Brain microvascular endothelial cell (primary cell): Measurements from ENCODE around the gene DNAL1.

Experiments used
- DNase-seq: peaks from one replicate; pipeline ENCODE4 v3.0.0-alpha.2; 2020
- H3K27ac ChIP-seq: fragments of 250-450 bp; sonication (Bioruptor Pico); 2 replicates; pipeline ENCODE4 v1.5.1; 2020; ENCODE audit warnings: mild to moderate bottlenecking, moderate library complexity
- H3K27me3 ChIP-seq: fragments of 250-450 bp; sonication (Bioruptor Pico); replicated peaks from 2 replicates; pipeline ENCODE4 v1.5.1; 2020; ENCODE audit warnings: mild to moderate bottlenecking
- H3K36me3 ChIP-seq: fragments of 250-450 bp; sonication (Bioruptor Pico); replicated peaks from 2 replicates; pipeline ENCODE4 v1.5.1; 2020; ENCODE audit warnings: mild to moderate bottlenecking
- H3K4me3 ChIP-seq: 2 replicates; pipeline ENCODE4 v1.5.1; 2011; ENCODE audit warnings: low read depth, mild to moderate bottlenecking, control low read depth, low read length, moderate library complexity
- in situ Hi-C: cut with HindIII; loops from 2 replicates; pipeline ENCODE4 v1.10.0; 2017; ENCODE audit warnings: low sequenced_read_pairs, low pct_ligation_motif_present
- TF ChIP-seq, protein P1 (sequence below): IDR thresholded peaks from 2 replicates; pipeline ENCODE4 v1.5.1; 2011; ENCODE audit warnings: low read depth, mild to moderate bottlenecking, moderate library complexity, low read length, control low read depth, inconsistent platforms; ENCODE audit errors: missing control alignments

The DNAL1 gene

DNA sequence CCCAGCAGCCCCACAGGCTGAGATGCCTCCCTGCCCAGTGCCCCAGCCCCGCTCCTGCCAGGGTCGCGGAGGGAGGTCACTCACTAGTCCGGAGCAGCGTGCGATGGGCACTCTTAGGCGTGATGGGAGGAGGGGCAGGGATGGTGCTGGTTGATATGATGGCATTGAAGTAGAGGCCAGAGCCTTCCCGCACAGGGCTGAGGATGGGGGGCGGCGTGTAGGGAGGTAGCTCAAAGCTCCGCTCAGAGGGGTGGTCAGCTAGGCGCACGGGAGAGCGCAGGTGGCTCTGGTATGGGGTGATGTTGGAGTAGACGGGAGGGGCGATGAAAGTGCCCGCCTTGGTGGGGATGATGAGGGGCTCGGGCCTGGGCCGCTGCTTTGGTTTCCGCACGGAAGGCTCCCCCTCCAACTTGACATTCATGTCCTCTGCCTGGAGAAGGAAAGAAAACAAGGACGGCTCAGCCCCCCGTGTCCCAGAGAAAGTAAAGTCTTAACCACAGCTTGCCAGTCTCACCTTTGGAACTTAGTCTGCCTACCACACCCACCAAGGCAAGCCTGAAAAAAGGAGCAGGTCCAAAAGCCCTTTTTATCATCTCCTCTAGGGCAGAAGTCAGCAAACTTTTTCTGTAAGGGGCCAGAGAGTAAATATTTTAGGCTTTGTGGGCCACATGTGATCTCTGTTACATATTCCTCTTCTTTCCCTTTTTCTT lies 84.9 kb downstream of the DNAL1 start:
- Histone ChIP-seq H3K27ac (no peak overlapping the region), H3K4me3 (no peak overlapping the region), H3K36me3 (peaks cover 58% of the 10 kb centered on the region), H3K27me3 (no peaks in the 10 kb centered on the region)
- in situ Hi-C loops, result no loop called here
- TF ChIP-seq, protein P1, sequence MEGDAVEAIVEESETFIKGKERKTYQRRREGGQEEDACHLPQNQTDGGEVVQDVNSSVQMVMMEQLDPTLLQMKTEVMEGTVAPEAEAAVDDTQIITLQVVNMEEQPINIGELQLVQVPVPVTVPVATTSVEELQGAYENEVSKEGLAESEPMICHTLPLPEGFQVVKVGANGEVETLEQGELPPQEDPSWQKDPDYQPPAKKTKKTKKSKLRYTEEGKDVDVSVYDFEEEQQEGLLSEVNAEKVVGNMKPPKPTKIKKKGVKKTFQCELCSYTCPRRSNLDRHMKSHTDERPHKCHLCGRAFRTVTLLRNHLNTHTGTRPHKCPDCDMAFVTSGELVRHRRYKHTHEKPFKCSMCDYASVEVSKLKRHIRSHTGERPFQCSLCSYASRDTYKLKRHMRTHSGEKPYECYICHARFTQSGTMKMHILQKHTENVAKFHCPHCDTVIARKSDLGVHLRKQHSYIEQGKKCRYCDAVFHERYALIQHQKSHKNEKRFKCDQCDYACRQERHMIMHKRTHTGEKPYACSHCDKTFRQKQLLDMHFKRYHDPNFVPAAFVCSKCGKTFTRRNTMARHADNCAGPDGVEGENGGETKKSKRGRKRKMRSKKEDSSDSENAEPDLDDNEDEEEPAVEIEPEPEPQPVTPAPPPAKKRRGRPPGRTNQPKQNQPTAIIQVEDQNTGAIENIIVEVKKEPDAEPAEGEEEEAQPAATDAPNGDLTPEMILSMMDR, result no peak
- no peak for DNase-seq

DNA sequence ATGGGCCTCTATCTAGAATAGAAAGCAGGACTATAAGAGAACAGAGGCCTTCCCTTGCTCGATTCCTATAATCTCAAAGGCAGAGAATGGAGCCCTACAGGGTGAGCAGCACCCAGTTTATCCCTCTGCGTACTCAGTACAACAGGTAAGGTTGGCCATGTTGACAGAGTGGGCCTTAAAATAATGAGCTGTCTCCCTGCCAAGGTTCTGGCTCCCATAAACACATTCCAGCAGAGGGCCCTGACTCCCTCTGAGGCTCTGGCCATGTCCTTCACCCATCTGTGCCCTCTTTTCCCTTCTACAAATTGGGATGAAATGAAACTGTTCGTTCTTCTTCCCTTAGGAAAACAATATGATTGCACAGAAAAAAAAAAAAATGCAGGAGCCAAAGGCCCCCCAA lies 86.3 kb downstream of the DNAL1 start:
- peaks cover 55% of the 10 kb centered on the region for H3K36me3 ChIP-seq
- TF ChIP-seq, protein P1, result no peak
- H3K27me3 ChIP-seq, result no peaks in the 10 kb centered on the region
- no peak overlapping the region for H3K27ac ChIP-seq
- in situ Hi-C loops, result no loop called here
- no peak for DNase-seq
- no peak overlapping the region for H3K4me3 ChIP-seq

DNA sequence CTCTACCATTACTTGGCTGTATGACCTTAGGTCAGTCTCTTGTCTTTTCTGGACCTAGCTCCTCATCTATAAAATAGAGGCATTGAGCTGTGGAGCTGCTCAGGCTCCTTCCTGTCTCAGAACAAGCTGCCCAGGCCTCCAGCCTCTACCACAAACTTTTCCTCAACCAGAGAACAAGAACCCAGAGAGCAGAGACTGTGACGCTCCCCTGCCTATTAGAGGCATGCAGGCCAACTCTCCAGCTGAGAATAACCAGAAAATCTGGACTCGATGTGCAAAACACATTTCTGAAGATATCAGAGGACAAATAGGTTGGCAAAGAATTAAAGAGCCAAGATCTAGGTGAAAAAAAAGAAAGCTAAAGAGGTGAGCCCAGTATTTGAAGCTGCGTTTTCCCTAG lies 87.2 kb downstream of the DNAL1 start:
- TF ChIP-seq, protein P1, result no peak
- Histone ChIP-seq H3K27me3 (no peaks in the 10 kb centered on the region), H3K4me3 (no peak overlapping the region), H3K27ac (no peak overlapping the region), H3K36me3 (peaks cover 49% of the 10 kb centered on the region)
- DNase-seq, result no peak
- in situ Hi-C loops, result no loop called here

DNA sequence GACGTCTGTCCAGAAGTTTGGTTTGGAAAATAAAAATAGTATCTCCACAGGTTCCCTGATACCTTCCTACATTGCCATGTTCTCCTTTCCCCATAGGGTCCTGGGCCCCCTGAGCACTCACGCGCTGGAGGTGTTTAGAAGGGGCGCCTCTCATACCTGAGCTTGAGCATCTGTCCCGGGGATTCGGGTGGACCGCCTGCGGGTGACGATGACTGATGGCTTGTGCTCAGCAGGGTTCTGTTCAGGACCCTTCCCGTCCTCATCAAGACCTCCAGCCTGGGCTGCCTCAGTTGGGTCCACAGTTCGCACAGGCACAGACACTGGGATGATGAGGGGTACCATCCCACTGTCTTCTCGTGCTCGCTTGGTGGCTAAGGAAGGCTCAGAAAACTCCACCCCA lies 92.1 kb downstream of the DNAL1 start:
- H3K36me3 ChIP-seq, result peaks cover 49% of the 10 kb centered on the region
- in situ Hi-C loops, result no loop called here
- no peak for DNase-seq
- TF ChIP-seq, protein P1, result no peak
- no peak overlapping the region for H3K27ac ChIP-seq
- no peaks in the 10 kb centered on the region for H3K27me3 ChIP-seq
- H3K4me3 ChIP-seq, result no peak overlapping the region

DNA sequence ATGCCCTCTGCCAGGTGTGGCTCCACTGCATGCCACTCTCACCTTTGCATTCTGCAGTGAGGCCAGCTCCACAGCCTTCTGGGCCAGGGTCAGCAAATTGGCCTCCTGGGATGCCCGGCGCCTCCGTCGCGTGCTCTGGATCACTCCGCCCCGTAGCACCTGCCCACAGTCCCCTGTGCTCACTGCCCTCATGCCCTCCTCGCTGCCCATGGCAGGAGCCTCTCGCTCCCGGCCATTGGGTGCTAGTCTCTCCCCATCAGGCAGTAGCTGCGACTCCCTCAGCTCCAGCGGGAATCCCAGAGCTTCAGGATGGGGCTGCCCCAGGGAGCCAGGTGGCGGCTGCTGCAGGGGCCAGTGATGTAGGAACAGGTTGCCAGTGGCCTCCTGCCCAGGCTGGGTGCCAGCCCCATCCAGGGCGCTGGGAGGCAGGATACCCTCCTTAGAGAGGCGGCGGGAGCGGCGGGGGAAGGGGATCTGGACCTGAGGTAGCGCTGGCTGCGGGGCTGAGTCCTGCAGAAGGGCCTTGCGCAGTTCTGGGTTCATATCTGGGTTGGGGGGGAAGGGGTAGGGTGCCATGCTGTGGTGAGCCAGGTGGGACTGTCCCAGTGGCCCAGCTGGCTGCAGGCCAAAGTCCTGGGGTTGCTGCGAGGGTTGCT lies 93.9 kb downstream of the DNAL1 start:
- Histone ChIP-seq H3K27me3 (no peaks in the 10 kb centered on the region), H3K27ac (no peak overlapping the region), H3K4me3 (no peak overlapping the region), H3K36me3 (peaks cover 43% of the 10 kb centered on the region)
- in situ Hi-C loops, result no loop called here
- TF ChIP-seq, protein P1, result no peak
- DNase-seq, result no peak
